GM12872 (cell line): ENCODE data around the gene ARHGAP42.

Source experiments
- CTCF ChIP-seq: IDR thresholded peaks from 3 replicates; pipeline ENCODE4 v1.5.1; 2011; ENCODE audit warnings: low read depth, mild to moderate bottlenecking, low read length, moderate library complexity; ENCODE audit not compliant: insufficient read depth

Gene ARHGAP42

DNA sequence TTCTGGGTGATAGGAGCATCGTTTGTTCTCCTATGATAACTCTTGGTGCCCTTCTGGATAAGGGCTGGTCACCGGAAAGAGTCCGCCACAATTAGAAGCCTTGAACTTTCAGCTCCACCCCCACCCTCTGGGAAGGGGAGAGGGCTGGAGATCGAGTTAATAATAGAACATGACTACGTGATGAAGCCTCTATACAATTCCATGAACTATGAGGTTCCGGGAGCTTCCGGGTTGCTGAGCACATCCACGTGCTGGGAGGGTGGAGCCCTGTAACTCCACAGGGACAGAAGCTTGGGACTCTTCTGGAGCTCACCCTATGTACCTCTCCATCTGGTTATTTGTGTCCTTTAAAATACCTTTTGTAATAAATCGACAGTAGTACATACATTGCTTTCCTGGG is 40.3 kb downstream of the ARHGAP42 start:
- no peak for TF ChIP-seq CTCF

DNA sequence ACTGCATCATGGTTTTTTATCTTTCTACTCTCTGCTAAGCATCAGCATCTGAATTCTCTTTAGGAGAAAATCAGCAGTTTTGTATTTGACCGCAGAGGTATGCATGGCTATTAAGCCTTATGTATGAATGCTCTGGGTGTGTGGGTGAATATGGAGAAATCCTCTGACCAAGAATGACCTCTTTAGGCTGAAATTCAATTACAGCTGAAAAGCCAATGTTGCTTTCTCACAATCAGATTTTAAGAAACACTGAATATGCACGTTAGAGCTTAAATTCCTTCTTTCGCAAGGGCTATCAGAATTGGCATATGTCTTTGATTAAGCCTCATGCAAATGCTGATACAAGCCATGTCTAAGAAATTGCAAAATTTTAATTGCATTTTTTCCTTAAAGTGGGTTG is 43.2 kb downstream of the ARHGAP42 start:
- no peak for TF ChIP-seq CTCF

DNA sequence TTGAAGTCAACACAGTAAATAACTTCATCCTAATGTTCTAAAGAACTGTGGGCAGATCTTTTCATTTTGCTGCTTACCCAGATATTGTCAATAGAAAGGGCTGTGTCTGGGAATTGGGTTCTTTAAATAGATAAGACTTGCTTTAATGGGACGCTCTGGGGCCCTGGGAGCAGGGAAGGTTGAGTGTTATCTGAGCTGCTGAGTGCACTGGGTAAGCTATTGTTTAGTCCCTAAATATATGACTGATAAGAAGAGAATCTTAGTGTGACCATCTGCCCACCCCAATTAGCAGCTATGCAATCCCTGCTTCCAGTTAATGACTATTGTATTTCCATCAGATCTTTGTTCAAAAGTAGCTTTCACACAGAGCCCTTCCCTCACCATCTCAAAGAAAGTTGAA is 44.4 kb downstream of the ARHGAP42 start:
- no peak for TF ChIP-seq CTCF

- TF ChIP-seq CTCF, result no peak
These were observed 45.9 kb downstream of the ARHGAP42 start for GRCh38 chr11:100732949-100733348.

- TF ChIP-seq CTCF, result no peak
These were observed 47.8 kb downstream of the ARHGAP42 start for GRCh38 chr11:100734743-100735527.

- no peak for TF ChIP-seq CTCF
These were observed 49.0 kb downstream of the ARHGAP42 start for GRCh38 chr11:100735949-100736675.

GRCh38 chr11:100738701-100739270 is 51.7 kb downstream of the ARHGAP42 start:
- TF ChIP-seq CTCF, result no peak
